HL-60/S4 treated with retinoic acid at 250 ng/mL for 4 days and 3 days (cell line): ENCODE data around the gene NUP93.

Experiments
- in situ Hi-C: fragments of 300-500 bp; cut with MboI; formaldehyde crosslinking; loops from 2 replicates; pipeline ENCODE4 v1.7.0; 2022; ENCODE audit warnings: low sequenced_read_pairs

The NUP93 gene

DNA sequence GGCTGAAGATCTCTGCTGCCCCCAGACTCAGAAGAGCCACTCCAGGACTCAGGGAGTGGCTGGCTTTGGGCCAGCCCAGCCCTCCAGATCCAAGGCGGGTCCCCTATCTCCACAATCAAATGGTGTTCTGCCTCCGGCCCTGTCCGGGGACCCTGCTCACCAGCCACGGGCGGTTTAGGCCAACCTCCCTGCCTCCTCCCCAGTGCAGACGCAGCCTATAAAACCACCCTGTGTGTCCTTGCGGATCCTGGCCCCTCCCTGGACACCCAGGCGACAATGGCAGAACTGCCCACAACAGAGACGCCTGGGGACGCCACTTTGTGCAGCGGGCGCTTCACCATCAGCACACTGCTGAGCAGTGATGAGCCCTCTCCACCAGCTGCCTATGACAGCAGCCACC lies 135.0 kb downstream of the NUP93 start, which contains the start of gene SLC12A3:
SLC12A3 (plus strand) TSS at position 248 of the 400 bp plus-strand sequence; CDS start at position 277, 29 bp downstream.
- in situ Hi-C loops = loop anchor here (10.0 kb wide), 1 partner anchor 80 kb away; no protein-coding TSS in a partner anchor

GRCh38 chr16:56865394-56866062 lies 135.6 kb downstream of the NUP93 start:
- in situ Hi-C loops = loop anchor here (10.0 kb wide), 1 partner anchor 79 kb away; no protein-coding TSS in a partner anchor

GRCh38 chr16:56866955-56867830 lies 137.3 kb downstream of the NUP93 start:
- in situ Hi-C loops = loop anchor here (10.0 kb wide), 1 partner anchor 78 kb away; no protein-coding TSS in a partner anchor

GRCh38 chr16:56868175-56868574 lies 138.2 kb downstream of the NUP93 start:
- in situ Hi-C loops = loop anchor here (10.0 kb wide), 1 partner anchor 77 kb away; no protein-coding TSS in a partner anchor

- in situ Hi-C loops = loop anchor here (10.0 kb wide), 1 partner anchor 76 kb away; no protein-coding TSS in a partner anchor
These were observed 138.8 kb downstream of the NUP93 start for GRCh38 chr16:56868766-56869165.

- in situ Hi-C loops = loop anchor here (10.0 kb wide), 1 partner anchor 75 kb away; no protein-coding TSS in a partner anchor
These were observed 139.8 kb downstream of the NUP93 start for GRCh38 chr16:56869513-56870275.

DNA sequence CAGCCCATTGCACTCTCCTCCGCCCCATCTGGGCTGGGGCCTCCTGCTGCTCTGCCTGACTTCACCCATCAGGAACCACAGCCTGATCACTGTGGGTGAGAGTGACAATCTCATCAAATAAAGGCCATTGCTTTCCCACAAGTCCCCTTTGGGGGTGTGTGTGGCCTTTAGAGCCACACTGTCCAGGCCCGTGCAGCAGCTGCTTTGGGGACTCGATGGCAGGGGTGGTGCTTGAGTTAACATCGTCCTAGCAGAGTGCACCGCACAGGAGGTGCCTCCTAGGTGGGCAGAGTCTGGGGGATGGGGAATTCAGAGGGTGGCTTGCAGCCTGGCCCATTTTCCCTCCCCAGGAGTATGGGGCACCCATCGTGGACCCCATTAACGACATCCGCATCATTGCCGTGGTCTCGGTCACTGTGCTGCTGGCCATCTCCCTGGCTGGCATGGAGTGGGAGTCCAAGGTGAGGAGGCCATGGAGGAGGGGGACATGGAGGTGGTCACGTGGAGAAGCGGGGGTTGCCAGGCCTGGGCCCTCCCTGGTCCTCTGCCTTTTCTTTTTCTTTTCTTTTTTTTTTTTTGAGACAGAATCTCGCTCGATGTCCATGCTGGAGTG lies 140.5 kb downstream of the NUP93 start:
- in situ Hi-C loops = no loop called here

DNA sequence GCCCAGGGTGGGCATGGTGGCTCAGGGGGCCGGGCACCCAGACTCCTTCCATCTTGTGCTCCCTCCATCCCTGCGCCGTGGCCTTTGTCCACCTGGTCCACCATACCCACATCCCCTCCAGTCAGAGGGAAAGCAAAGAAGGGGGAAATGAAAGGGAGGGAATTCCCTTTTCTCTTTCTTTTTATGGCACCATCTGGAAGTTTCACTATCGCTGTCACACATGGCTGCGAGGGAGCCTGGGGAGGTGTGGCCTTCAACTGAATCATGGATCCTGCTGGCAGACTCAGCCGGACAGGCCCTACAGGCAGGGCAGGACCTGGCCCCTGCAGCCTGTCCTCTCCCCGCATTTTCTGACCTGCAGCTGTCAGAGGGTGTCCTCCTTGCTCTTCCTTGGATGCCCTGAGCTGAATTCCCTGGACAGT lies 141.3 kb downstream of the NUP93 start:
- in situ Hi-C loops = no loop called here

DNA sequence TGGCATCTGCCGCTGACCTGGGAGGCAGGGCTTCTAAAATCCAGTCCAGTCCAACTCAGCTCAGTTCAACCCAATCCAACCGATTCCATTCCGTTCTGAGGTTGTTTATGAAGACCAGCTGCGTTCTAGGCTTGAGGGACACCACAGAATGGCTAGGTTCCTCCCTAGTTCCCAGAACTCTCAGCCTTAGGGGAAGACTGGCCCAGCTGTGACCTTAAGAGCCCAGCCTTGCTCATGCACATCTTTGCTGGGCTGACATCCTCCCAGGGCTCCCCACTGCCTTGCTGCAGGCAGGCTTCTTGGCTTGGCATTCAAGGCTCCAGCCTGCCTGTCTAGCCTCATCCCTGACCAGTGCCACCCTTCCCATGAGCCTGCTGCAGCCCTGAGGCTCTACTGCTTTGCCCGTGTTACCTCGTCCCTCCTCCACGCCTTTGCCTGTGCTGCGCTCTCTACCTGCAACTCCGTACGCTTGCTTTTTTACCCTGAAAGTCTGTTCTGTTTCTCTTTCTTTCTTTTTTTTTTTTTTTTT lies 143.0 kb downstream of the NUP93 start:
- in situ Hi-C loops = no loop called here

- in situ Hi-C loops = no loop called here
These were observed 144.9 kb downstream of the NUP93 start for GRCh38 chr16:56874800-56875199.

GRCh38 chr16:56876048-56876447 lies 146.1 kb downstream of the NUP93 start:
- in situ Hi-C loops = no loop called here

- in situ Hi-C loops = no loop called here
These were observed 147.7 kb downstream of the NUP93 start for GRCh38 chr16:56877486-56878182.

DNA sequence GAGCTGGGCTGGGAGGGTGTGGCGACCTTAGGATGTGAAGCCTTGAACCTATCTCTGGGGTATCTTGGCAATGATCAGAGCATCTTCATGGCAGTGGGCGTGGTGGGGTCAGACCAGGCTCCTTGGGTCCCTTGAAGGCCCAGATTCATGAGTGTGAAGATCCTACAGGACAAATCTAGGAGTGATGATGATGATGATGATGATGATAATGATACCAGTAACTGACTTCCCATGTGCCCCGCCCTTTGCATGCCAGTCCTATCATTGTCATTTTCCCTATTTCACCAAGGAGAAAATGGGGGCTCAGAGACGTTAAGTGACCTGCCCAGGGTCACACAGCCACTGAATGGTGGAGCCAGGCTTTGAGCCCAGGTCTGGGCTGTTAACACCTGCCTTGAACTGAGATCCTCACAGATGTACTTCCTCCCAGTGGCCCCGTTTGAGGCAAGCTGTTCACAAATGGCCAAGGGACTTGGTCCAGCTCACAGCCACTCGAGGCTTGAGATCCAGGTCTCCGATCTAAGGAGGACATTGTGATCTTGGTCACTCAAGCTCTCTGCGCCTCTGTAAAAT lies 148.4 kb downstream of the NUP93 start:
- in situ Hi-C loops = no loop called here

GRCh38 chr16:56879276-56879675 lies 149.3 kb downstream of the NUP93 start:
- in situ Hi-C loops = no loop called here

DNA sequence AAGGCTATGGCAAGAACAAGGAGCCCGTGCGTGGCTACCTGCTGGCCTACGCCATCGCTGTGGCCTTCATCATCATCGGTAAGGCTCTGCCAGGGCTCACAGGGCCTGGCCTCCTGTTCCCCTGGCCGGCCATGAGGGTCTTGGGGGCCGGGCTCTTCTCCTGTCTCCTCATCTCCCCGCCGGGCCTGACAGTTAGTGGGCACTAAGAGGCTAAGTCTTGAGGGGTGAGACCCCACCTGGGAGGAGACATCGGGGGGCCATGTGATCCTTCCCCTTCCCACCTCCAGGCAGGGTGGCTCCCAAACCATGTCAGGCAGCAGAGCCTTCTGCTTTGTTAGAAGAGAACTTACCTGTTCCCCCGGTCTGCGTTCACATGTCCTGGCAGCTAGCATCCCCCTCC lies 150.2 kb downstream of the NUP93 start:
- in situ Hi-C loops = no loop called here

DNA sequence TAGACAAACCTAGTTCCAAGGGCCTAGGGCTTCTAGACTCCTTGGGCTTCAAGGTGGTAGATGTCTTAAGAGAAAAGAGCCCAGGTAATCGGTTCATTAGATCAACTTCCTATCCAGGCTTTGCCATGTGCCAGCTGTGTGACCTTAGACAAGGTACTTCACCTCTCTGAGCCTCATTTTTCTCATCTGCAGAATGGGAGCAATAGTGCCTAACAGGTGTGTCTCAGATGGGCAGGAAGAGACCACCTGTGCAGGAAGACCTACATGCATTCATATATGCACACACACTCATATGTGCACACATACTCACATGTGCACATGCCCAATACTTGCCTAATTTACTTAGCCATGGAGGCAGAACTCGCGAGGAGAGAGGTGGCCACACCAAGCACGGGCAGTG lies 150.8 kb downstream of the NUP93 start:
- in situ Hi-C loops = no loop called here

DNA sequence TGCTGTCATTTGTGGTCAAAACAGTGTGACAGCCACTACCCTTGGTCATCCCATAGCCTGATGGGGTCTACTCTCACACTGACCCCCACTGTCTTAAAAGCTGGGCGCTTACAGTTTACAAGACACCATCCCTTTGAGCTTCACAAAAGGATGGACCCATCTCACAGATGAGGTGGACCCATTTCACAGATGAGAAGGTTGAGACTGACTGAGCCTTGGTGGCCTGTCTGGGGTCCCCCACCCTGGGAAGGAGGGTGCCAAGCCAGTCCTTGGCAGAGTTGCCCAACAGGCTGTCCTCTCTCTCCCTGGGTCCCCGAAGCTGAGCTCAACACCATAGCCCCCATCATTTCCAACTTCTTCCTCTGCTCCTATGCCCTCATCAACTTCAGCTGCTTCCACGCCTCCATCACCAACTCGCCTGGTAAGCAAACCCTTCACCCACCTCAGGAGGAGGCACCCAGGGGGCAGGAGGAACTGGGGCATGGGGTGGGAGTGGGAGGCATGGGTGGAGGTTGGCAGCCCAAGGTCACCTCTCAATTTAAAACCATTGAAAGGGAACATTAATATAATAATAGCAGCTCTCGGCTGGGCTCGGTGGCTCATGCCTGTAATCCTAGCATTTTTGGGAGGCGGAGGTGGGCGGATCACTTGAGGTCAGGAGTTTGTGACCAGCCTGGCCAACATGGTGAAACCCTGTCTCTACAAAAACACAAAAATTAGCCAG lies 152.3 kb downstream of the NUP93 start:
- in situ Hi-C loops = no loop called here

DNA sequence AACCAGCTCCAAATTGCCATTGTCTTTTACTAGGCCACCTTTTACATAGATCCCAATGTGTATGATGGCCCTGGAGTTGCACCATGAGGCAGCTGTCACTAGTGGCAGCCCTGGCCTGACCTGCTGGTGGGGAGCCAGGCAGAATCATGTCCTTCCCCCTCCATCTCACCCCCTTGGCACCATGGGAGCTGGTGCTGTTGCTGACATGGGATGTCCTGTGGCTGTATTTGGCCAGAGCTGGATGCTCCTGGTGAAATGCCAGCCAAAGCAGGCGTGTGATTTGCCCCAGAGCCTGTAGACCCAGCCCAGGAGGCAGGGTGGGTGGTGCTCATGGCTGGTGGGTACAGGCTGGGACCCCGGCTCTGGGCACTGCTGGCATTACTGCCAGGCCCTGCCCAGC lies 153.7 kb downstream of the NUP93 start:
- in situ Hi-C loops = no loop called here
